Dermis microvascular lymphatic vessel endothelial cell (primary cell): Measurements from ENCODE around the gene BMPER. TPM values are rescaled to one million over a fixed set of nuclear protein-coding genes. Genes with fewer than 3 reads are reported as not detected.

Source experiments
- DNase-seq, 2 donors: peaks; one replicate each; pipeline versions ENCODE4 v3.0.0 to v3.0.0-alpha.2; 2010; ENCODE audit warnings: low read depth in 2 of 2
- total RNA-seq: library from RNA; depleted of rRNA; stranded (reverse); fragments of >200 nt; gene quantifications from 2 replicates; pipeline ENCODE4 v1.2.1, GENCODE V29; 2014

BMPER gene
- total RNA-seq, 1 donor from 2014 or later = 0.13 TPM

- no peak for DNase-seq
Observed at GRCh38 chr7:34133356-34133982, 228.1 kb downstream of the BMPER start.

DNA sequence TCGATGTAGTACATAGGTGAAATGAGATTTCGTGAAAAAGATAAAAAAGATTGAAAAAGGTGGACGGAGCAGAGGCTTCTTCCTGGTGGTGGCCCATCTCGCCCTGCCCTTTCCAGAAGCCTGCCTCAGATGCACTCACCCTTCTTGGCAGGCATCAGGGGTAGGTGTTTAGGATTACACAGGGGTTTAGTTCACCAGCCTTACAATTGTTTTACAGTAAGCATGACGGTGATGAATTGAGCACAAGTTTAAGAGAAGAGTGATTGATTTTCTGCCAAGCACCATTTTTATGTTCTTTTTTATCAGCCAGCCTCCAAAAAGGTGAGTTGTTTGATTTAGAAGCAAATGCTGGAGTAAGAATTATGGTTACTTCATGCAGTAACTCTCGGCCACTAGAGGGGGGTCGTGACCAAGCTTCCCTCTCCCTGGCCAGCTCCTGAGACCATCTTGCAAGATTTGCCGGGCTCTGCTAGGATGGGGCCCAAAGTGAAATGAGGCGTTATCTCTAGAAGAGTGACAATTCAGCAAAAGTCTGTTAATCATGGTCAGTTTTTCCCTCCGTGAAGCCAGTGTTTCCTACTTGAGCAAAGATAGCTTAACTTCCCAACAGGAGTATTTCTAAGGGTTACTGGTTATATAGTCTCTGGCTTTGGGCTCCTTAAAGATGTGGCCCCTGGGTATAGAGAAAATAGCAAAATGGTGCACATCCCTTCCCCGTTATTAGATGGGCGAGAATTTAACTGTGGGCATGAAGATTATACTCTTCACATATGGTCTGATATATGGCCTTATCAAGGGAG is 228.8 kb downstream of the BMPER start:
- peak in 1 of 2 donors; percentile 44 for DNase-seq

- DNase-seq = no peak
Observed at GRCh38 chr7:34135924-34136323, 230.6 kb downstream of the BMPER start.

DNA sequence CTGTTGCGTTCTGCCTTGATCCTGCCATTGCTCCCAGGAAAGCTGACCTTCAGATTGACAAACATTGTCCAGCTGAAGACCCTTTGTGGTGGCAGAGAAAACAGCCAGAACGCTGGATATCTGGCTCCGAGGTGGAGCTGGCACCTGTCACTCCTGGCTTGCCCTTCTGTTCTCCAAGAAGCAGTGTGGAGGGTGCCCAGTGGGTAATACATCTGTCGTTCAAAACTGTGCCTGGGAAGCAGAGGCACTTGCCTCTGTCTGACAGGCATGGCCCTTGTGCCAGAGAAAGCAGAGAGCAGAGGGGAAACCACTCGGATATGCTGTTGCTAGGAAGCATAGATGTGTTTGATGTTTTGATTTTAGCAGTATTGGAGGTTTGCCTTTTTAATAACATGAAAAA is 231.4 kb downstream of the BMPER start:
- DNase-seq = no peak

DNA sequence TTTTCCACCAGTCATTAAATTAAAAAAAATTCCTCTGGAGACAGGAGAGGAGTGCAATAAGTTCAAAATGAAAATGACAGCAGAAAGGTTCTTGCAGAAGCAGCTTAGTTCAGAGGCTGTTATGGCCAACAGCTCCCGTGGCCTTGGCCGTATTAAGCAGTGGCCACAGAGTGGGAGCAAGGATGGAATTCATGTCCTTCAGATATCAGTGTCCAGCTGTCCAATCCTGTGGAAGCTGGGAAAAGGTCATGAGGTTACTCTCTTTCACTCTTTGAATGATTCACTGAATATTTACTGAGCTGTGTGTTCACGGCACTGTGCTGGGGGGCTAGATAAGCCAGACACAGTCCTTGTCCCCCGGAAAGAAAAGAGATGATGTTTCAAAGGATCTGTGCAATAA is 231.8 kb downstream of the BMPER start:
- no peak for DNase-seq

- no peak for DNase-seq
Observed at GRCh38 chr7:34138483-34138882, 233.1 kb downstream of the BMPER start.

- DNase-seq = no peak
Observed at GRCh38 chr7:34139086-34139485, 233.7 kb downstream of the BMPER start.

DNA sequence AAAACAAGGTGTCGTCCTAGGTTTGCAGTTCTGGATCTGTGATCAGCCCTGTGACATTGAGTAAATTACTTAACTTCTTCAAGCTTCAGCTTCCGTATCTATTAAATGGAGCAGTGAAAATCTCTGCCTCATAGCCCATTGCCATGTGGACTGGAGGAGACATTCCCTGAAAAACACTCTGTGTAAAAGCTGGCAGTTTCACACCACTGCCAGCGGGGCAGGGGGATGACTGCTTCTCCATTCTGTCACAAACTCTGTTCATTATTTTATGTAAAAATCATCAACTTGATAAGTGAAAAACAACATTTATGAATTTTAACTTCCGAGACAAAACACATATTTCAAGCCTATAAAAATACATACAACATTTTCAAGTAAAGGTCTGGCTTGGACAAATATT is 234.7 kb downstream of the BMPER start:
- no peak for DNase-seq

- no peak for DNase-seq
Observed at GRCh38 chr7:34143402-34143801, 238.1 kb downstream of the BMPER start.

- no peak for DNase-seq
Observed at GRCh38 chr7:34145603-34146002, 240.3 kb downstream of the BMPER start.

DNA sequence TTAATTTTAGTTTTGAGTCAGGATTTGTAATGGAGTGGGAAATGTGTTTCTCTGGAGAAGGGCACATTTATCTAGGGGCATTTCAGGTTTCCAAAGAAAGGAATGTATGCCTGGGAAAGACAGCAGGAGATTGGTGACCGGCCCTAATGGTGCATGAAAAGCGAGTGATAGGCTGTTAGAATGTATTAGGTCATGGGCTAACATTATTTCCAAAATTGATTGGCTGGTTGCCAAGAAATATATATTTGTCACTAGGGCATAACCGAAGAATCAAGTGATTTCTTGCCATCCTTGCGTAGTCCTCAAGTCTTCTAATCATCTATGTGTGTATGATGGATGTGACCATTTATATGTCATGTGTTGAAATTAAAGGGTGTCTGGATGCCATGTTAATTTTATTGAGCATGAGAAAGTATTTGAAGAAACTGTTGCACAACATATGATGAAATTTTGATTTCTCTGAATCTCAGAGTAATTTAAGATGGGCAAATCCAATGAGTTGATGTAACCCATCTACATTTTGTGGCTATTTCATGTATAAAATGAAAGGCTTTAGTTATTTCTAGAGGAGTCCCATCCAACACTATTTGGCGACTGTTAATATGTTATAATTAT is 248.4 kb downstream of the BMPER start:
- no peak for DNase-seq

- no peak for DNase-seq
Observed at GRCh38 chr7:34155220-34155908, 250.0 kb downstream of the BMPER start.

GRCh38 chr7:34156336-34156735 is 251.0 kb downstream of the BMPER start:
- no peak for DNase-seq

DNA sequence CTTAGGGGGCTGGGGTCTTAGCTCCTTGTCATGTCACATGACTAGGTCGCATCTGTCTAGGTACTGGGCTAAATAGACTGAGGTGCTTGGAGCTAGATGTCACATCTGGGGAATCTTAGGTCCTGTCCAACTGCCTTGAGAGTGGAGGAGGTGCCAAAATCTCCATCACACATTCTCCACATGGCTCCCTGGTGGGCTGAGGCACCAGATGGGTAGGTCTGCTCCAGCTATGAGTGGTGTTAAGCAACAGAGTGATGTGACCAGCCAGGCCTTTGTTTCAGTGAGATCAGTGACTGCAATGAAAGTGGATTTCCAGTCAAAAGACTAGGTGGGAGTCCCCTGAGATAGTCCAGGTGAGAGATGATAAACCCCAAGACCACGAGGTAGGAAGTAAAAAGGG is 251.8 kb downstream of the BMPER start:
- no peak for DNase-seq

DNA sequence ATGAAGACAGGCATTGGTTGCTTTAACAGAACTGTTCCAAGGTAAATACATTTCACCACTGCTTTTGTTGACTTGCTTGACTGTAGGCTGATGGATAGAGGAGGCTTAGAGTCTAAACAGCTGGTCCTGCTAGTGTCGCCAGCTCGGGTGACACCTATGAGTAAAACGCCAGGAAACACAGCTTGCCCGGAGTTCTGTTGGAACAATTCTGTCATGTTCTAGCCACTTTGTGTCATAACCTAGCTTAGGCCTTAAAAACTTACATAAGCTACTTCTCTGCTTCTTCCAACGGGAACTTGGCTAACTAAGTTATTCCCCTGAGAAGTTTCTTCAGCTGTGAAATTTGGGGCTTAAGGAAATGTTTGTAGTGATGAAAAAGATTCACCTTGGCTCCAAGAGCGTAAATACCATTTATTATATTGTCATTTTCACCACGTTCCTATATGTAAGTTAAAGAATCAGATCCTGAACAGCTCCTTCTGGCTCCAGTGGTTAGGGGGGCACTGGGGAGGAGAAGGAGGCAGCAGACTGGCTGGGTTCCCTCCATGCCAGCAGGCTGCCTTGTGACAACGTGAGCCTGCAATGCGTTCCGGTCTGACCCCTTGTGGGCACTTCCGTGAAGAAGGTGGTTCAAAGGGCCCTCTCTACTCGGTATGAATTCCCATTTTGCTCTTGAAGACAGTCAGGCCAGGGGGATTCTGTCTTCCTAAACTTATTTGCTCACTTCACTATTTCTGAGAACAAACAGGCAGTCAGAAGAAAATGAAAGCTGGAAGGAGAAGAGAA is 253.2 kb downstream of the BMPER start:
- DNase-seq = no peak

GRCh38 chr7:34160261-34160752 is 255.0 kb downstream of the BMPER start:
- no peak for DNase-seq

DNA sequence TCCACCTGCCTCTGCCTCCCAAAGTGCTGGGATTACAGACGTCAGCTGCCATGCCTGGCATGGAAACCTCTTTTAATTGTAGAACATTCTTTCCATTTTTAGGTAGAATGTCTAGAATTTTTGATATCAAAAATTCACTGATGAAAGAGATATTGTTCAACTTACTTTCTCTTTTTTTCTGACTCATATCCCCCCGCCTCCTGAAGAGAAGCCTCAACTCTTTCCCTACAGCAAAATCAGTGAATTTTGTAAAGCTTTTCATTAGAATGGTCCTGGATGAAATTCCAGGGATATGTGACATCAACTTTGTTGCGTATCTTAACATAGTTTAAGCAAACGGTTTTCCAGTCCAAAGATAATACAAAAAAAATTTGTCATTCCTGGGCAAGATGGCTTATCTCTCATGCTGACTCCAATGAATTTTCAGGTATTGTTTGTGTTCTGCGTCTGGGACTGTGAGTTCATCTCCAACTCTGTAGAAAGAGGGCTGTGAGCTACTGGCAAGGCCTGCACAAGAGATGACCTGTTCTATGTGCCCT is 256.8 kb downstream of the BMPER start:
- DNase-seq = no peak

DNA sequence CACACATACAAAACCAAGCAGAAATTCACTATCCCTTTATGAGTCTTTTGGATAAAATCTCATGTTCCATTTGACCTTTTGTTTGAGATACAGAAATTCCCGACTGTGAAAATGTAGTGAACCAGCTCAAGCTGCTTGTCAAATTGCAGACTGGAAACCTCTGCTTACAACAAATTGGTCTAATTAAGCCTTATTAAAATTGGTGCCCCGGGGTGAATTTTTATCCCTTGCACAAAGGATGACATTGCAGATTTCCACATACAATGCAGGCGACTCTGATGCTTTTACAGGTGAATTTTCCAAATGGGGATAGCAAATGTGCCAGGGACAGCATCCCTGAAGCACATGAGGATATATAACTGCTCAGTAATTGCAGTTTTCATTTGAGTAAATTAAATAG is 257.3 kb downstream of the BMPER start:
- no peak for DNase-seq

DNA sequence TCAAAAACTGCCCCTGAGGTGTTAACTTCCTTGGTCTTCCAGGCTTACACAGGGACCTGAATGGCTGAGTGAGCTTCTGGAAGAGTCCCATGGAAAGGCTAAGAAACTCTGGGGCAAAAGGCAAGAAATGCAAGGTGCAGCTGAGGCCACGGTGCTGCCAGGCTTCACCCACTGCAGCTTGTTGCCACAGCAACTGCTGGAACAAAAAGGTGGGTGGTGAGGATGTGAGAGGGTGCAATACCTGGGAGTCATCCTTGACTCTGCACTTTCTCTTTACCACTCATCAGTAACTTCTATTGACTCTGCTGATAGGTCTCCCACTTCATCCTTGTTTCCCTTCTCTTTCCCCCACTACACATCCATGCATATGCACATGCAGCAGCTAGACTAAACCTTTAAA is 258.6 kb downstream of the BMPER start:
- DNase-seq = no peak

DNA sequence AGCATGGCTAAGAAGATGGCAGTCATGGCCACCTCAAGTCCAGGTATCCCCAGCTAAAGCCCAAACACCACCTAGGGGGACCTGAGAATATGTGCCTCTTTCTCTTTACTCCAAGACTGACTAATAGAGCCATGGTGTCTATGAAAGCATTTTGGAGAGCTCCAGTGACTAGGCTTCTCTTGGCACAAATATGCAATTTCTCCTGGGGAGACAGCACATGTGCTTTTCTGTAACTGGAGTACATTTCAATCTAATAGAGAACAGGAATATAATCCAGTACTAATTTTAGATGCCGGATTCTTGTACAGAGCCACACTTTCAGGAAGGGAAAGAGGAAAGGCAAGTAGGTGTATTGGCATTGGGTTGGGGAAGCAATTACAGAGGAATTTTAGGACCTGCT is 260.1 kb downstream of the BMPER start:
- no peak for DNase-seq
